ENCODE data around the gene AHSG.

GRCh38 chr3:186640929-186641328 is 28.1 kb downstream of the AHSG start:
- TF ChIP-seq CTCF (IDR thresholded peaks at IDR 0.05 in 4 of 5, conservative IDR thresholded peaks at IDR 0.05 in 1 of 5) = no peak
- no peak for TF ChIP-seq POLR2A (IDR thresholded peaks at IDR 0.05)

Measured in gastrocnemius medialis (tissue), 4 donors.